Globus pallidus (tissue), 1 donor: ENCODE data around the gene UBE2Q2.
"Not testable (repeated sequence)": the region's sequence is repeated elsewhere in the genome, so short reads cannot be mapped to it uniquely, and the experiment has no call there.

Source experiments
- DNase-seq: peaks from one replicate; pipeline ENCODE4 v3.0.0-alpha.2; 2015; ENCODE audit warnings: low spot score

Gene UBE2Q2

DNA sequence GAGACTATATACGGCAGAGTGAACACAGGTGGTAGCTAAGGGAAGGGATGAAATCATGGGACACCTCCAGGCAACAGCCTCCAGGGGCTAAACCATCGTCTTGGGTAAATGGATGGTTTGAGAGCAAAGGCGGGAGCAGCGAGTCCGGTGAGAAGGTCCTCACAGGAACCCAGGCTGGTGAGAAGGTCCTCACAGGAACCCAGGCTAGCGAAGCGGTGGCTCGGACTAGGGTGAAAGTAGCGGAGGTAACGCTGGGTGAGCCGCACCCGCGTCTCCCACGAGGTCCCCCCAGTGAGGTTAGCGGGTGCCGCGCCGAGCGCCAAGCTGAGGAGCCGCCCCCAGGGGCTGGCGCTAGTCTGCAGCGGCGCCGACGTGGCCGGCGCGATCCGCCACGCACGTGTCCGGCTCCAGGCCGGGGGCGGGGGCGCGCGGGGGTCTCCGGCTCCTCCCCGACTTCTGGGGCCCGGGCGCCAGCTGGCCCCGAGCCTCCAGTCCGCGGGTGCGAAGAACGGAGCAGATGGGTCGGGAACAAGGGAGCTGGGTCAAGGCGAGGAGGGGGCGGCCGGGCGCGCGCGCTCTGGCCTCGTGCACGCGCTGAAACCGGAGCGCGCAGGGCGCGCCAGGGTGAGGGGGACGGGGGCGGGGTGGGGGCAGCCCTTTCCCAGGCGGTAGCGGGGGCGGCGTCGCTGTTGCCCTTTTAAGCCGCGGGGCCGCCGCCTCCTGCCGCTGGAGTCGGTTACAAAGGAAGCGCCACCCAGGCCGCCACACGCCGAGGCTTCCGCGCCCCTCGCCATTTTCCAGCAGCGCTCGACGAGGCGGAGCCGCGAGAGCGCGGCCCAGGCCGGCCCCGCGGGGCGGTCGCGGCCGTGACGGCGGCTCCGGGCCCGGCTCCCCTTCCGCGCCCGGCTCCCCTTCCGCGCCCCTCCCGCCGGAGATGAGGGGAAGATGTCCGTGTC lies at the start of gene UBE2Q2:
TSS of gene UBE2Q2 (plus strand) at position 726 of the 956 bp plus-strand sequence. CDS start at position 946, 220 bp downstream.
- DNase-seq: peak; percentile 51

DNA sequence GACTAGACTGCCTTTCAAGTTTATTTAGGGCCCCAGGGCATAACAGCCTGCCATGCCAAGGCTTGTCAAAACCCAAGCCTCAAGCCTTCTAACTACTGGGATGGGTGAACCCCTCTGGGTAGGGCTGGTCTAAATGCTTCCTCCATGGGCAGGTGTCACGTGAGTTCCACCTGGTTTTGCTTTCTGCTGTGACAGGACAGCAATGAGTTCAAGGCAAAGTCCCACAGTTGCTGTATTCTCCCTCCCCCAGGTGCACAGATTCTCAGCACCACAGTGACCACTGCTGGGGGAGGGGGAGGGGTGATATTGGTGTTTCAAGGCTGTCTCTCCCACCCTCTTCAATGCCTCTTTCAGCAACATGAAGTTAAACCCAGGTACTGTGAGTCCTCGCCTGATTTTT lies 46.9 kb upstream of the UBE2Q2 start:
- DNase-seq: no peak

GRCh38 chr15:75797146-75797545 lies 46.1 kb upstream of the UBE2Q2 start:
- DNase-seq: not testable (repeated sequence)

- no peak for DNase-seq
Observed at GRCh38 chr15:75799190-75799589, 44.1 kb upstream of the UBE2Q2 start.

DNA sequence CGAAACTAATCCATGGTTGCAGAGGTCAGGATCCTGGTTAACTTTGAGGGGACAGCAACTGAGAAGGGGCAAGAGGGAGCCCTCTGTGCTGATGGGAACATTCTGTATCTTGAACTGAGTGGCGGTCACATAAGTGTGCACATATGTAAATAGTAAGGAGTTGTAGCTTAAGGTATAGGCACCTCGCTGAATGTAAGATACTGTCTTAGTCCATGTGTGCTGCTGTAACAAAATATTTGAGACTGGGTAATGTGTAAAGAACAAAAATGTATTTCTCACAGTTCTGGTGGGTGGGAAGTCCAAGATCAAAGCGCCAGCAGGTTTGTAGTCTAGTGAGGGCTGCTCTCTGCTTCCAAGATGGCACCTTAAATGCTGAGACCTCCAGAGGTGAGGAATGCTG lies 42.8 kb upstream of the UBE2Q2 start:
- DNase-seq: not testable (repeated sequence)

DNA sequence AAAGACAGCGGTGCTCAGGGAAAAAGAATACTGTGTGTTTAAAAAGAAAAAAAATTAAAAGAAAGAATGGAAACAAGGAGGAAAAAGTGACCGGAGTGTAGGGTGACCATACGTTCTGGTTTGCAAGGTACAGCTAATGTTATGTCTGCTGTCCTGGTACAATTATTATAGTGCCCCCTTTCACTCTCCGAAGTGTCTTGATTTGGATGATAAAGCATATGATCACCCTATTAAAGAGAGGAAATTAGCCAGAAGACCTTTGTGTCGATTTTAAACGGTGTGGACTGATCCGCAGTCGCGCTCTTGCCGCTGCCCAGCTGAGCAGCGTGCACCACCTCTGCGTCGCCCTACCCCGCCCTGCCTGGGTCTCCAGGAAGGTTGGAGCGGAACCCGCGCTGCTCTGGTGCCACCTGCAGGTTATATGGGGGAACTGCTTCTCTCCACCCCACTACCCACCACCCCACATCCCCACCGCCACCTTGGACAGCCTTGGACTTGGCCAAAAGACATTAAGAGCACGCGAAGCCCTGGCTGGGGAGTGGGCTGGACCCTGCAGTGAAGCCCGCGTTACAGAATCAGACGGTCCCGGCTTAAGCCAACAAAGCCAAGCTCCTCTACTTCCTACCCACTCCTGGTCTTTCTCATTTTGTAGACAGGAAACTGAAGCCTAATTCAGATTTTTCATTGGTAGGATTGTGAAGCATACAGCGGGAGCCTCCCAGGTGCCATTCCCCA lies 41.2 kb upstream of the UBE2Q2 start:
- peak; percentile 42 for DNase-seq

- DNase-seq: not testable (repeated sequence)
Observed at GRCh38 chr15:75807486-75807885, 35.8 kb upstream of the UBE2Q2 start.

DNA sequence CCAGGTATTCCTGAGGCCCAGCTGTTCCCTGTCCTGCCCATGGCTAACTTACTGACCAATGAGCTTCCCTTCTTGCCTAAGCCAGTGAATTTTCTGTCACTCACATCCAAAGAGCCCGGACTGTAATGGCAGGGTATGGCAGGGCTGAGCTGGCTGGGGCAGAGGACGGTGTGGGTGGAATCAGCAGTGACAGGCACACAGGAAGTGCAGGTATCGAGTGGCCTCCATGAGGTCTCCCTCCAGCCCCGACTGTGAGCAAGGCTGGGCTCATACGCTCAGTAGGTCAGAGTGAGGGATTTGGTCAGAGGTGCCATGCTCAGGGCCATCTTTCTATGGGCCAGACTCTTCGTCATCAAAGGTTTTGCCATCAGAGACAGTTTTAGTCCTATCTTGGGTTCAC lies 35.2 kb upstream of the UBE2Q2 start:
- DNase-seq: not testable (repeated sequence)

DNA sequence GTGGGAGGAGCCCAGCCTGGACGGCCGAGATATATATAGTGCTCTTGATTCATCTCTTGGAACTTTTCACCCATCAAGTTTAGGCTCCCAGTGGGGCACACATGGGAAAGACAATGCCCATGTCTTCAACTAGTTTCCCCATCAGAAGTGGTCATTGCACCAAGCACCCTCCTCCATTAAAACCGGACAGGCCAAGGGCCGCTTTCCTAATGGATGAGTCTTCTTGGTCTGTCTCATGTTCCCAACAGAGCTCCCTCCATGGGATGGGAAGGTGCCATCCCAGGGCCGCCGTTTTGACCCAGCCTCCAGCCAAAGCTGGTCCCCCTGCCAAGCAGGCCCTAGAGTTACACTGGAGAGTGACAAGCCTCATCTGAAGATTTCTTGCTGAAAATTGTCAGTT lies 34.7 kb upstream of the UBE2Q2 start:
- DNase-seq: no peak

- DNase-seq: no peak
Observed at GRCh38 chr15:75809986-75810750, 33.1 kb upstream of the UBE2Q2 start.

GRCh38 chr15:75810874-75811498 lies 32.3 kb upstream of the UBE2Q2 start:
- DNase-seq: no peak

DNA sequence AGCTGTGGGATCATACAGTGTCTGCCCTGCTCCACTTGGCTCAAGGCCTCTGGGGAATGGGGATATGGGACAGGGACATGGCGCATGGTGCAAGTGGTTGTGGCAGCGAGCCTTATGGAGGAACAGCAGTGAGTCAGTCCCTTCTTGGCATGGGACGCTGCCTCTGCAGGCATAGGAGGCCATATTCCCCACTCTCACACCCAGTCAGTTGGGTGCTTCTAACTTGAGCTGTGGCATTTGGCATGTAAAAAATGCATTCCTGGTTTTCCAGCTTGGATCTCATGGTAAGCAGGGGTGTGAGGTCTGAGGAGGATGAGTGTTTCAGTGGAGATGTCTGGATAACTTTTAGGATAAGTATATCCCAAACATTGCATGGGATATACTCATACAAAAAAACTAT lies 31.6 kb upstream of the UBE2Q2 start:
- DNase-seq: no peak

DNA sequence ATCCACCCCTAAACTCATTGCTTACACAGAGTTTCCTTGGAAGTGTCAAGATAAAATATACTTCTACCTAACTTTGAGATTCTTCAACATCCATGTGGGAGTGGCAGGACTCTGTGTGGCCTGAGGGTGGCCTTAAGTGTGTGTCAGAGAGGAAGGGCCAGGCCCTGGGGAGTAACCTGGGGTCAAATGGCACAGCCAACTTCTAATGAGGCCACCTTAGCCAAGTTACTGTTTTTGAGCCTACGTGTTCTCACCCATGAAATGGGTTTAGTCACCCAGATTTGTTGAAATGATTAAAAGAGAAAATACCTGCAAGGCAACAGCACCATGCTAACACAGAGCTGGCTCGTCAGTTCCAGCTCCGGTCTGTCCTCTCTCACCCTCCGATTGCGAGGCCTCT lies 28.5 kb upstream of the UBE2Q2 start:
- DNase-seq: no peak

GRCh38 chr15:75815811-75816719 lies 27.2 kb upstream of the UBE2Q2 start:
- no peak for DNase-seq

GRCh38 chr15:75817138-75817935 lies 25.9 kb upstream of the UBE2Q2 start:
- DNase-seq: no peak

DNA sequence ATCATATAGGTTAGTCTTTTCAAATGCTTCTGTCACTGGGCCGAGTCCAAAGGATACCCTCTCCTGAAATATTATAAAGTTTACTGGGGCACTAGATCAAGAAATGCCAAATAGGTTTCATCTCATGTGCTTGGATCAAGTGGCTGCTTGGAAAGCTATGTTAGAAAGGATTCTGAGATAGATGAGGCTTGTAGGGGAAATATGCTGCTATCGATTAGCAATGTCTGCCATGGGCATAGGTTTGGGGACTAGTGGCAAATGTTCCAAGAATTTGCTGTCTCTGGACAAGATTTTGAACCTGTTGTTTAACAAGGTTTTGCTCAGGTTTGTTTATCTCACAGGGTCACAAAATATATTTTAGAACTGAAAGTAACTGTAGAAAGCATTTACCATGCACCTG lies 23.0 kb upstream of the UBE2Q2 start:
- DNase-seq: no peak

DNA sequence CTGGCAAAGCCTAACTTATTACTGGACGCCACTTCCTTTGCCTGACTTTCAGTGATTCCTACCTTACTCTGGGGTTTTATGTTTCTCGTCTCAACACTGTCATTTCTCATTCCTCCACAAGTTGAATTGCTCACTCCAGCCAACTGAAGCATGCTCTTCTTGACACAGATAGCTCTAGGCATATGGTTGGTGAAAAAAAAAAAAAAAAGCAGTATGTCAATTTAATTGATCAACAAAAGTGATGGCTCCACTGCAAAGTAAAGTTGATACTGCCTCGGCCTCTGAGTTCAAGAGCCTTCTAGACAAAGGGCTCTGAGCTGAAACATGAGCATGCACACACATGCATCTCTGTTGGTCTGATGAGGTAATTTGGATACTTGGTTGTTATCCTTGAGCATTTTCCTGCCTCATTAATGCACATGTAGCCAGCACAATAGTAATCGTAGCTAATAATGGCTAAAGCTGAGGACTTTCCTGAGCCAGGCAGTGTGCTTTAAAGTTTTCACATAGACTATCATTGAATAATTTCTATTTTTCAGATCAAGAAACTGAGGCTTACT lies 21.4 kb upstream of the UBE2Q2 start:
- DNase-seq: no peak

DNA sequence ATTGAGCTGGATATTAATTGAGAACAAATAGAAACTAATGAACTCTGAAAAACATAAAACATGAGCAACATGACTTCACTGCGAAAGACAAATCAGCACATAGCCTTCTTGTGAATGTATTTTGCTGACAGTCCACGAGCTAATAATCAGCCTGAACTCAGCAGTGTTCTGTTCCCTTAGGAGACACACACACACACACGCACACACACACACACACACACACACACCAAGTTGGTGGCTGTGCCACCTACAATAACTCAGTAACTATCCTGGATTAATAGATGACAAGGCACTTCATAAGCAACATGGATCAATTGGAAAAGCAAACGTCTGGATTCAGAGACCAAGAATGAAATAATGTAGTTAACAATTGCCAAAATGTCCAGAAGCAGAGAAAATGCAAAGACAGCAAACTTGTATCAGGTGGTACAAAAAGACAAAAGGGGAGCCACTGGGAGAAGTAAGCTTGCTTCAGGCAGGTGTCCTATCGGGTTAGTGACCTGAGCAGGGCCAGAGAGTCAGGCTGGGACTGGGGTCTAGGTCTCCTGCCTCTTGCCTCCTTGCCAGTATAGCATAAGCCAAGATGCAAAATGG lies 20.5 kb upstream of the UBE2Q2 start:
- DNase-seq: no peak
